Smooth muscle cell (in vitro differentiated cells): ENCODE data around the gene CCNF. TPM values are rescaled to one million over a fixed set of nuclear protein-coding genes. Genes with fewer than 3 reads are reported as not detected.

ENCODE experiments used
- DNase-seq: peaks from one replicate; lab custom pipeline; 2025; ENCODE audit not compliant: unreplicated experiment; lab: John Stamatoyannopoulos, UW
- H2AFZ ChIP-seq: fragments of 200-600 bp; sonication (generic); 2 replicates; pipeline ENCODE4 v1.6.0; 2016; ENCODE audit warnings: antibody characterized with exemption, low read depth, mild to moderate bottlenecking
- H3F3A ChIP-seq: fragments of 200-600 bp; sonication (generic); 2 replicates; pipeline ENCODE4 v1.6.0; 2017; ENCODE audit warnings: antibody characterized with exemption, low read depth
- H3K27ac ChIP-seq: fragments of 200-600 bp; sonication (generic); 2 replicates; pipeline ENCODE4 v1.5.1; 2016; ENCODE audit warnings: low read depth, mild to moderate bottlenecking
- H3K27me3 ChIP-seq: fragments of 200-600 bp; sonication (generic); 2 replicates; pipeline ENCODE4 v1.6.1; 2016; ENCODE audit warnings: low read depth, mild to moderate bottlenecking
- H3K36me3 ChIP-seq: fragments of 200-600 bp; sonication (generic); 2 replicates; pipeline ENCODE4 v1.5.1; 2016; ENCODE audit warnings: low read depth
- H3K4me1 ChIP-seq: fragments of 200-600 bp; sonication (generic); 2 replicates; pipeline ENCODE4 v1.5.1; 2016; ENCODE audit warnings: low read depth
- H3K4me2 ChIP-seq: fragments of 200-600 bp; sonication (generic); 2 replicates; pipeline ENCODE4 v1.6.0; 2016; ENCODE audit warnings: mild to moderate bottlenecking
- H3K4me3 ChIP-seq: fragments of 200-600 bp; sonication (generic); 2 replicates; pipeline ENCODE4 v1.5.1; 2016; ENCODE audit warnings: mild to moderate bottlenecking
- H3K79me2 ChIP-seq: fragments of 200-600 bp; sonication (generic); 2 replicates; pipeline ENCODE4 v1.6.0; 2016; ENCODE audit warnings: low read depth, mild to moderate bottlenecking
- H3K9ac ChIP-seq: fragments of 200-600 bp; sonication (generic); 2 replicates; pipeline ENCODE4 v1.6.0; 2016; ENCODE audit warnings: low read depth
- H3K9me3 ChIP-seq: fragments of 200-600 bp; sonication (generic); replicated peaks from 2 replicates; pipeline ENCODE4 v1.5.1; 2016; ENCODE audit warnings: low read depth
- H4K20me1 ChIP-seq: fragments of 200-600 bp; sonication (generic); 2 replicates; pipeline ENCODE4 v1.6.0; 2016; ENCODE audit warnings: low read depth
- CTCF ChIP-seq: fragments of 200-600 bp; sonication (generic); IDR thresholded peaks from 2 replicates; pipeline ENCODE4 v1.5.1; 2017; ENCODE audit warnings: borderline replicate concordance, mild to moderate bottlenecking, antibody characterized with exemption; ENCODE audit not compliant: insufficient read depth, poor library complexity, severe bottlenecking
- WGBS: methylation state at CpG from one replicate; pipeline ENCODE4 v1.1.7; 2016; ENCODE audit warnings: low lambda C conversion rate; 5-methylcytosine and 5-hydroxymethylcytosine counted together
- polyA plus RNA-seq: library from polyadenylated mRNA; unstranded; fragments of >200 nt; fragmentation: Nextera tagmentation; extraction: Ambion mirVana; gene quantifications from 2 replicates; pipeline ENCODE4 v1.2.1, GENCODE V29; 2016
- total RNA-seq: library from RNA; depleted of rRNA; stranded (reverse); fragments of >200 nt; gene quantifications from 2 replicates; pipeline ENCODE4 v1.2.3, GENCODE V29; 2014

The CCNF gene
- total and polyA plus RNA-seq, 2 experiments from 2014 or later, result 3.6 to 12.8 TPM

DNA sequence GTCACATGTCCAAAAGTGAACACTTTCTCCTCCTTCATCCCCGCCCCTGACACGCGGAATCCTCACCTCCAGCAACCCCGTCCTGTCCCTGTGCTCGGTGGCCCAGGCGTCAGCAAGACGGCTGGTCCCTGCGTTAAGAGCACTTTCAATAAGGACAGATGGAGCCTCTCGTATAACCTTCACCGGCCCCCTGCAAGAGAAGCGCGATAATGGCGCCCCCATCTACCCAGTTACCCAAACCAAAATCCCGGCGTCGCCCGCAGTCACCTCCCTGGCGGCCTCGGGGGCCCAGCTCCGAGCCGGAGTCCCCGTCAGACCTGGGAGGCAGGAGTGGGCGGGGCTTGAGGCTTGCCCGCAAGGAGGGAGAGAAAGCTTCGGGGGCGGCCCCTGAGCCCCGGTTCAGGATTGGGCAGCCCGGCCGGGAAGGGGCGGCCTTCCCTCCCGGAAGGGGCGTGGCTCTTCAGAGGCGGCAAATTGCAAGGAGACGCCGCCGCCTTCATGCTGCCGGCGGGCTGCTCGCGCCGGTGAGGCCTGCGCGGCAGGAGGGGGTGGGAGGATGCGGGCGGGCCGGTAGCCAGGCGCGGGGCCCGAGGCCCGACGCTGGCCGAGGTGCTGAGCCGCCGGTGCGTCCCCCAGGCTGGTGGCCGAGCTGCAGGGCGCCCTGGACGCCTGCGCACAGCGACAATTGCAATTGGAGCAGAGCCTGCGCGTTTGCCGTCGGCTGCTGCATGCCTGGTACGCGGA is 30.6 kb downstream of the CCNF start, which contains the start of gene TEDC2:
TSS of gene TEDC2 (plus strand) at position 463 of the 744 bp plus-strand sequence. CDS start at position 499, 36 bp downstream.
- Histone ChIP-seq H3K27ac (no peak within 1 kb of the TSS), H3K9ac (peak within 1 kb of the TSS; percentile 22), H3F3A (no peaks in the 10 kb centered on the region), H3K4me3 (peak within 1 kb of the TSS; percentile 56), H3K4me2 (peak within 1 kb of the TSS; percentile 84), H3K36me3 (no peaks in the 10 kb centered on the region), H3K4me1 (peaks cover 7% of the 10 kb centered on the region), H3K27me3 (no peaks in the 10 kb centered on the region), H3K79me2 (no peaks in the 10 kb centered on the region), H3K9me3 (no peaks in the 10 kb centered on the region), H4K20me1 (no peaks in the 10 kb centered on the region), H2AFZ (peak within 1 kb of the TSS; percentile 63)
- DNase-seq, result peak; percentile 82
- WGBS, result 2% methylated on average over 59 of the region's 66 CpGs
- no peak for TF ChIP-seq CTCF

- Histone ChIP-seq H3K79me2 (no peaks in the 10 kb centered on the region), H3K4me3 (peak overlapping the region; percentile 56), H3K27ac (no peak overlapping the region), H2AFZ (no peak overlapping the region), H3K4me1 (peaks cover 7% of the 10 kb centered on the region), H4K20me1 (no peaks in the 10 kb centered on the region), H3K36me3 (no peaks in the 10 kb centered on the region), H3K27me3 (no peaks in the 10 kb centered on the region), H3K9ac (no peak overlapping the region), H3K4me2 (peak overlapping the region; percentile 84), H3F3A (no peaks in the 10 kb centered on the region), H3K9me3 (no peaks in the 10 kb centered on the region)
- DNase-seq, result no peak
- WGBS, result 12% methylated on average over 18 of the region's 20 CpGs
- TF ChIP-seq CTCF, result no peak
Measured at GRCh38 chr16:2460391-2460713, 31.1 kb downstream of the CCNF start.

- H3K27ac ChIP-seq, result no peak overlapping the region
- H3K79me2 ChIP-seq, result no peaks in the 10 kb centered on the region
- DNase-seq, result no peak
- H3K9me3 ChIP-seq, result no peaks in the 10 kb centered on the region
- H3K36me3 ChIP-seq, result no peaks in the 10 kb centered on the region
- H3F3A ChIP-seq, result no peaks in the 10 kb centered on the region
- TF ChIP-seq CTCF, result no peak
- H4K20me1 ChIP-seq, result no peaks in the 10 kb centered on the region
- WGBS, result 90% methylated on average over 13 of the region's 13 CpGs
- no peak overlapping the region for H3K9ac ChIP-seq
- no peak overlapping the region for H3K4me3 ChIP-seq
- H3K27me3 ChIP-seq, result no peaks in the 10 kb centered on the region
- peak overlapping the region; percentile 84 for H3K4me2 ChIP-seq
- no peak overlapping the region for H2AFZ ChIP-seq
- peaks cover 7% of the 10 kb centered on the region for H3K4me1 ChIP-seq
Measured at GRCh38 chr16:2460916-2461315, 31.7 kb downstream of the CCNF start.
